ENCODE results near the gene TPM4. TPM values are rescaled to one million over a fixed set of nuclear protein-coding genes. Genes with fewer than 3 reads are reported as not detected.

Gene TPM4
- total and polyA plus RNA-seq, 2 of the 13 experiments (the other 11 are each of a cell fraction or from before 2014, with no cell fraction given) = 180 to 188 TPM

DNA sequence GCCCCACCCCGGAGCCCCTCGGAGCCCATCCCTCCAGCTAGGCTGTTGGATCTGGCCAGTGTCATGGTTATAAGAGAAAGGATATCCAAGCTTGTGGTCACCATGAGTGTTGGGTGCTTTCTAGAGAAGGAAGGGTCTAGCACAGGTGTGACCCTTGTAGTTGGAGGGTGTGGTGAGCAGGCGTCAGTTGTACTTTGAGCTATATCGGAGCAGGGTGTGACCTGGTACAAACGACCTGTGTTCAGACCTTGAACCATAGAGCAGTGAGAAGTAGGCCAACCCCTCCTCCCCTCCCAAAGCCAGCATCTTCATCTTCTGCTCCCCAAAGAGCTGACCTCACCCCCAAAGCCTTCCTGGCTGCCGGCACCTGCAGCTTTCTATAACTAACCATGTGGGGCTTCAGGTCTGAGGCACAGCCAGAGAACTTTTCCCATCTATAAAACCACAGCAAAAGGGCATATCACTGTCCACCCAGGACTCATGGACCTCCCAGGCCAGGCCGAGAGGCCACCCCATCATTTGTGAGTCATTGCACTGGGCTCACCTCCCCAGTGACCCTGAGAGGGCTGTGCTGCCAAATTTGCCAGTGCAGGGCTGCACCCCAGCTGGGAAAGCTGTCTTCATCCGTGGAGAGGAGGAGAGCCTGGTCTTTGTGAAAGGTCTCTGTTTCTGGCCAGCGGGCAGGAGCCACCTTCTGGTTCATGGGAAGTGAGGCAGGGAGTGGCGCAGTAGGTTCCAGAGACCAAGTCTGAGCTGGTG lies 49.6 kb downstream of the TPM4 start (continued):
- TF ChIP-seq ZFY (CRISPR knock-in tag; IDR thresholded peaks at IDR 0.05) = no peak
- TF ChIP-seq SP1 (IDR thresholded peaks at IDR 0.05) = no peak
- TF ChIP-seq SP1 (CRISPR knock-in tag; IDR thresholded peaks at IDR 0.05) = no peak

DNA sequence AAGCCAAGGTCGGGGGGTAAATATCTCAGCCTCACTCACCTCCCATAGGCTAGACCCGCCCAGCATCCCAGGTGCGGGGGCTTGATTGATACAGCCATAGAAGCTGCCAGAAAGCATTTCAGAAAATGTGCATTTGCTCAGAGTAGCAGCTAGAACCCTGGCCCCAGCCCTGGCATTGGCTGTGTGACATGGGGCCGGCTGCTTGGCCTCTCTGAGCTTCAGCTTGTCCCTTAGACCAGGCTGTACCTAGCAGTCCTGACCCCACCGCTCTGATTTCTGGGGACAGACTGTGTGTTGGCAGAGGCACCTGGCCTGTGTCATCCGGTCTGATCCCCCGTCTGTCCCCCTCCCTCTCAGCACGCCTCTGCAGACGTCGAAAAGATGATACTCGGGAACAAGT lies 50.8 kb downstream of the TPM4 start:
- BruUV-seq (replicated peaks) = no TSS peak
- intact Hi-C loops (cut with micrococcal nuclease; ENCODE audit: unreplicated experiment) (no loop called here), in situ Hi-C loops (cut with HindIII; ENCODE audit: extremely low pct_ligation_motif_present, low pct_unique_long_range_greater_than_20kb) (no loop called here)
- no peak overlapping the region for H2AFZ ChIP-seq (ENCODE audit: low read length)
- H3K27me3 ChIP-seq (ENCODE audit: control insufficient read depth in 1 of 2, insufficient read depth in 2 of 2, low read length in 2 of 2) = no peaks in the 10 kb centered on the region
- ChIA-PET POLR2A (interaction anchor here (1.1 kb wide), 1 partner anchor 16 kb away, joined by 3 read pairs; the partner anchor contains the start of gene HSH2D), CTCF (ENCODE audit: low intra/inter-chr PET ratio, low total read pairs) (no interaction called here)
- no peak overlapping the region for H3K4me3 ChIP-seq (replicated peaks in 1 of 3; ENCODE audit: insufficient read depth in 1 of 3, low read depth in 2 of 3, low read length in 3 of 3)
- FAIRE-seq = no peak
- no peak for ATAC-seq
- 92% methylated on average over 10 of the region's 11 CpGs for WGBS (ENCODE audit: low lambda C conversion rate)
- H3K36me3 ChIP-seq (replicated peaks in 1 of 2; ENCODE audit: control insufficient read depth in 1 of 2, insufficient read depth in 2 of 2, low read length in 2 of 2) = peaks cover 41 to 80% of the 10 kb centered on the region in 2 experiments; a peak in 4 of 5 replicates
- H3K79me2 ChIP-seq (ENCODE audit: insufficient read depth, low read length) = no peaks in the 10 kb centered on the region
- no peaks in the 10 kb centered on the region for H3K9me3 ChIP-seq (ENCODE audit: low read length)
- H3K9ac ChIP-seq (ENCODE audit: insufficient read depth, low read depth, low read length) = no peak overlapping the region
- no peak for DNase-seq (ENCODE audit: low spot score)
- H4K20me1 ChIP-seq (ENCODE audit: insufficient read depth, low read length) = no peaks in the 10 kb centered on the region
- no peak overlapping the region for H3K27ac ChIP-seq (ENCODE audit: extremely low read length, insufficient read depth, low read length)
- H3K4me2 ChIP-seq (ENCODE audit: low read depth, low read length) = no peak overlapping the region
- H3K4me1 ChIP-seq (ENCODE audit: insufficient read depth, low read length) = no peaks in the 10 kb centered on the region
- TF ChIP-seq, protein P1, sequence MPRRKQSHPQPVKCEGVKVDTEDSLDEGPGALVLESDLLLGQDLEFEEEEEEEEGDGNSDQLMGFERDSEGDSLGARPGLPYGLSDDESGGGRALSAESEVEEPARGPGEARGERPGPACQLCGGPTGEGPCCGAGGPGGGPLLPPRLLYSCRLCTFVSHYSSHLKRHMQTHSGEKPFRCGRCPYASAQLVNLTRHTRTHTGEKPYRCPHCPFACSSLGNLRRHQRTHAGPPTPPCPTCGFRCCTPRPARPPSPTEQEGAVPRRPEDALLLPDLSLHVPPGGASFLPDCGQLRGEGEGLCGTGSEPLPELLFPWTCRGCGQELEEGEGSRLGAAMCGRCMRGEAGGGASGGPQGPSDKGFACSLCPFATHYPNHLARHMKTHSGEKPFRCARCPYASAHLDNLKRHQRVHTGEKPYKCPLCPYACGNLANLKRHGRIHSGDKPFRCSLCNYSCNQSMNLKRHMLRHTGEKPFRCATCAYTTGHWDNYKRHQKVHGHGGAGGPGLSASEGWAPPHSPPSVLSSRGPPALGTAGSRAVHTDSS (CRISPR knock-in tag; conservative IDR thresholded peaks at IDR 0.05) = no peak
- TF ChIP-seq ZNF768 (CRISPR knock-in tag; IDR thresholded peaks at IDR 0.05) = peak; percentile 91

All from HepG2 (cell line).